DOHH2 (cell line): ENCODE measurements around the gene DOK7.

ENCODE experiments used
- CTCF ChIP-seq: fragments of 200-600 bp; sonication (generic); IDR thresholded peaks from one replicate; pipeline ENCODE4 v1.5.1; 2014; ENCODE audit warnings: antibody characterized with exemption, mild to moderate bottlenecking, low read depth, low read length; ENCODE audit not compliant: poor library complexity, severe bottlenecking
- EZH2phosphoT487 ChIP-seq: fragments of 200-600 bp; sonication (generic); IDR thresholded peaks from 2 replicates; pipeline ENCODE4 v1.6.1; 2017; ENCODE audit warnings: borderline replicate concordance, mild to moderate bottlenecking, antibody characterized with exemption, low read length, moderate library complexity, mixed read lengths

GRCh38 chr4:3481783-3482393 is 18.8 kb downstream of the DOK7 start:
- TF ChIP-seq CTCF, result no peak
- TF ChIP-seq EZH2phosphoT487, result no peak
